ENCODE data around the gene LLCFC1. TPM values are rescaled to one million over a fixed set of nuclear protein-coding genes. Genes with fewer than 3 reads are reported as not detected.

The LLCFC1 gene
- total RNA-seq, 2 experiments from 2014 or later: not detected

- Mint-ChIP-seq H3K4me3 (no peak overlapping the region), H3K36me3 (no peaks in the 10 kb centered on the region), H3K27ac (no peak overlapping the region), H3K27me3 (peaks cover 2% of the 10 kb centered on the region), H3K4me1 (no peaks in the 10 kb centered on the region), H3K9me3 (ENCODE audit: low read depth) (no peaks in the 10 kb centered on the region)
- DNase-seq (no peak), ATAC-seq (no peak)
- CTCF ChIA-PET: no interaction called here
These were observed 673 bp upstream of the LLCFC1 start for GRCh38 chr7:142938611-142939010.

GRCh38 chr7:142940966-142941535 is 1.8 kb downstream of the LLCFC1 start:
- Mint-ChIP-seq H3K27ac (no peak overlapping the region), H3K36me3 (no peaks in the 10 kb centered on the region), H3K9me3 (ENCODE audit: low read depth) (no peaks in the 10 kb centered on the region), H3K4me1 (no peaks in the 10 kb centered on the region), H3K4me3 (no peak overlapping the region), H3K27me3 (no peaks in the 10 kb centered on the region)
- DNase-seq: no peak
- no peak for ATAC-seq
- CTCF ChIA-PET: interaction anchor here (1.1 kb wide), 1 partner anchor 67 kb away, joined by 3 read pairs; no protein-coding TSS in a partner anchor

GRCh38 chr7:142941541-142941940 is 2.3 kb downstream of the LLCFC1 start:
- ATAC-seq (no peak), DNase-seq (no peak)
- Mint-ChIP-seq H3K27ac (no peak overlapping the region), H3K36me3 (no peaks in the 10 kb centered on the region), H3K27me3 (no peaks in the 10 kb centered on the region), H3K9me3 (ENCODE audit: low read depth) (no peaks in the 10 kb centered on the region), H3K4me1 (no peaks in the 10 kb centered on the region), H3K4me3 (no peak overlapping the region)
- CTCF ChIA-PET: interaction anchor here (1.1 kb wide), 1 partner anchor 68 kb away, joined by 3 read pairs; no protein-coding TSS in a partner anchor

GRCh38 chr7:142942746-142943145 is 3.5 kb downstream of the LLCFC1 start:
- no peaks in the 10 kb centered on the region for H3K27me3 Mint-ChIP-seq
- DNase-seq (no peak), ATAC-seq (no peak)
- CTCF ChIA-PET: interaction anchor here (0.8 kb wide), 1 partner anchor 89 kb away, joined by 3 read pairs; no protein-coding TSS in a partner anchor
- no peaks in the 10 kb centered on the region for H3K4me1 Mint-ChIP-seq
- H3K27ac Mint-ChIP-seq: no peak overlapping the region
- H3K36me3 Mint-ChIP-seq: no peaks in the 10 kb centered on the region
- H3K4me3 Mint-ChIP-seq: no peak overlapping the region
- H3K9me3 Mint-ChIP-seq (ENCODE audit: low read depth): no peaks in the 10 kb centered on the region

- Mint-ChIP-seq H3K4me3 (no peak overlapping the region), H3K27me3 (no peaks in the 10 kb centered on the region), H3K27ac (no peak overlapping the region), H3K36me3 (no peaks in the 10 kb centered on the region), H3K4me1 (no peaks in the 10 kb centered on the region), H3K9me3 (ENCODE audit: low read depth) (no peaks in the 10 kb centered on the region)
- no peak for ATAC-seq
- CTCF ChIA-PET: no interaction called here
- no peak for DNase-seq
These were observed 4.5 kb downstream of the LLCFC1 start for GRCh38 chr7:142943706-142944268.

GRCh38 chr7:142945001-142945400 is 5.7 kb downstream of the LLCFC1 start:
- Mint-ChIP-seq H3K27me3 (peaks cover under 1% of the 10 kb centered on the region), H3K27ac (no peak overlapping the region), H3K4me3 (no peak overlapping the region), H3K9me3 (ENCODE audit: low read depth) (no peaks in the 10 kb centered on the region), H3K36me3 (no peaks in the 10 kb centered on the region), H3K4me1 (no peaks in the 10 kb centered on the region)
- ATAC-seq (no peak), DNase-seq (no peak)
- CTCF ChIA-PET: no interaction called here

GRCh38 chr7:142948603-142949002 is 9.3 kb downstream of the LLCFC1 start:
- H3K27me3 Mint-ChIP-seq: peaks cover 9% of the 10 kb centered on the region
- H3K9me3 Mint-ChIP-seq (ENCODE audit: low read depth): no peaks in the 10 kb centered on the region
- H3K27ac Mint-ChIP-seq: no peak overlapping the region
- DNase-seq (no peak), ATAC-seq (no peak)
- H3K36me3 Mint-ChIP-seq: no peaks in the 10 kb centered on the region
- H3K4me1 Mint-ChIP-seq: no peaks in the 10 kb centered on the region
- CTCF ChIA-PET: no interaction called here
- no peak overlapping the region for H3K4me3 Mint-ChIP-seq

- CTCF ChIA-PET: no interaction called here
- DNase-seq (no peak), ATAC-seq (no peak)
- H3K4me3 Mint-ChIP-seq: no peak overlapping the region
- H3K27me3 Mint-ChIP-seq: peaks cover 9% of the 10 kb centered on the region
- no peaks in the 10 kb centered on the region for H3K4me1 Mint-ChIP-seq
- no peaks in the 10 kb centered on the region for H3K36me3 Mint-ChIP-seq
- H3K9me3 Mint-ChIP-seq (ENCODE audit: low read depth): peaks cover 6% of the 10 kb centered on the region
- H3K27ac Mint-ChIP-seq: no peak overlapping the region
These were observed 11.0 kb downstream of the LLCFC1 start for GRCh38 chr7:142950235-142950634.

- Mint-ChIP-seq H3K4me1 (peaks cover 2% of the 10 kb centered on the region), H3K4me3 (no peak overlapping the region), H3K27ac (no peak overlapping the region), H3K36me3 (peaks cover 2% of the 10 kb centered on the region), H3K9me3 (ENCODE audit: low read depth) (peaks cover 13% of the 10 kb centered on the region), H3K27me3 (peaks cover 26% of the 10 kb centered on the region)
- ATAC-seq: no peak
- no peak for DNase-seq
- CTCF ChIA-PET: no interaction called here
These were observed 15.5 kb downstream of the LLCFC1 start for GRCh38 chr7:142954680-142955268.

GRCh38 chr7:142956951-142957623 is 17.8 kb downstream of the LLCFC1 start:
- DNase-seq (no peak), ATAC-seq (no peak)
- peaks cover 2% of the 10 kb centered on the region for H3K4me1 Mint-ChIP-seq
- H3K4me3 Mint-ChIP-seq: no peak overlapping the region
- peaks cover 23% of the 10 kb centered on the region for H3K27me3 Mint-ChIP-seq
- peaks cover 13% of the 10 kb centered on the region for H3K9me3 Mint-ChIP-seq (ENCODE audit: low read depth)
- CTCF ChIA-PET: no interaction called here
- peaks cover 2% of the 10 kb centered on the region for H3K36me3 Mint-ChIP-seq
- H3K27ac Mint-ChIP-seq: no peak overlapping the region

- peaks cover 23% of the 10 kb centered on the region for H3K27me3 Mint-ChIP-seq
- H3K4me1 Mint-ChIP-seq: peaks cover 2% of the 10 kb centered on the region
- no peak overlapping the region for H3K27ac Mint-ChIP-seq
- no peak overlapping the region for H3K4me3 Mint-ChIP-seq
- H3K9me3 Mint-ChIP-seq (ENCODE audit: low read depth): peaks cover 13% of the 10 kb centered on the region
- CTCF ChIA-PET: no interaction called here
- peaks cover 2% of the 10 kb centered on the region for H3K36me3 Mint-ChIP-seq
- ATAC-seq (no peak), DNase-seq (no peak)
These were observed 18.4 kb downstream of the LLCFC1 start for GRCh38 chr7:142957723-142958122.

- H3K4me3 Mint-ChIP-seq: no peak overlapping the region
- ATAC-seq (no peak), DNase-seq (no peak)
- peaks cover 27% of the 10 kb centered on the region for H3K27me3 Mint-ChIP-seq
- peaks cover 2% of the 10 kb centered on the region for H3K36me3 Mint-ChIP-seq
- peaks cover 2% of the 10 kb centered on the region for H3K4me1 Mint-ChIP-seq
- H3K9me3 Mint-ChIP-seq (ENCODE audit: low read depth): peaks cover 11% of the 10 kb centered on the region
- CTCF ChIA-PET: interaction anchor here (0.9 kb wide), 1 partner anchor 78 kb away, joined by 4 read pairs; no protein-coding TSS in a partner anchor
- H3K27ac Mint-ChIP-seq: no peak overlapping the region
These were observed 19.9 kb downstream of the LLCFC1 start for GRCh38 chr7:142959202-142959601.

- peaks cover 2% of the 10 kb centered on the region for H3K4me1 Mint-ChIP-seq
- H3K9me3 Mint-ChIP-seq (ENCODE audit: low read depth): peaks cover 2% of the 10 kb centered on the region
- CTCF ChIA-PET: interaction anchor here (1.6 kb wide), 1 partner anchor 42 kb away, joined by 5 read pairs; no protein-coding TSS in a partner anchor
- peaks cover 24% of the 10 kb centered on the region for H3K27me3 Mint-ChIP-seq
- ATAC-seq: no peak
- H3K27ac Mint-ChIP-seq: no peak overlapping the region
- DNase-seq: no peak
- no peaks in the 10 kb centered on the region for H3K36me3 Mint-ChIP-seq
- H3K4me3 Mint-ChIP-seq: no peak overlapping the region
These were observed 21.8 kb downstream of the LLCFC1 start for GRCh38 chr7:142960955-142961512.

Measured in activated CD8-positive, alpha-beta memory T cell treated with anti-CD3 and anti-CD28 coated beads, Interleukin-2, amount 10 ng/mL, durations not matched to agents 7 days and 5 days (primary cell).